ENCODE measurements around the gene GALNTL6. TPM values are rescaled to one million over a fixed set of nuclear protein-coding genes. Genes with fewer than 3 reads are reported as not detected.
"Not testable (repeated sequence)": the region's sequence is repeated elsewhere in the genome, so short reads cannot be mapped to it uniquely, and the experiment has no call there.

GALNTL6 gene
- total RNA-seq, 1 donor from 2014 or later: 0.13 TPM

- H3K27me3 ChIP-seq (ENCODE audit: control insufficient read depth, insufficient read depth, low read length): no peaks in the 10 kb centered on the region
- no peak for DNase-seq (ENCODE audit: low read depth)
- no peaks in the 10 kb centered on the region for H3K36me3 ChIP-seq (ENCODE audit: control insufficient read depth, insufficient read depth, low read length)
- TF ChIP-seq CTCF (IDR thresholded peaks at IDR 0.05; ENCODE audit: insufficient read depth, low read length, poor library complexity, severe bottlenecking): no peak
- no peak overlapping the region for H3K4me3 ChIP-seq (ENCODE audit: low read depth, low read length)
Measured at GRCh38 chr4:172404676-172405075, 591.5 kb downstream of the GALNTL6 start.

GRCh38 chr4:172410363-172410762 is 597.2 kb downstream of the GALNTL6 start:
- H3K27me3 ChIP-seq (ENCODE audit: control insufficient read depth, insufficient read depth, low read length): no peaks in the 10 kb centered on the region
- no peak for TF ChIP-seq CTCF (IDR thresholded peaks at IDR 0.05; ENCODE audit: insufficient read depth, low read length, poor library complexity, severe bottlenecking)
- H3K36me3 ChIP-seq (ENCODE audit: control insufficient read depth, insufficient read depth, low read length): no peaks in the 10 kb centered on the region
- no peak overlapping the region for H3K4me3 ChIP-seq (ENCODE audit: low read depth, low read length)
- DNase-seq (ENCODE audit: low read depth): no peak

GRCh38 chr4:172411149-172411548 is 597.9 kb downstream of the GALNTL6 start:
- no peak overlapping the region for H3K4me3 ChIP-seq (ENCODE audit: low read depth, low read length)
- no peak for TF ChIP-seq CTCF (IDR thresholded peaks at IDR 0.05; ENCODE audit: insufficient read depth, low read length, poor library complexity, severe bottlenecking)
- no peaks in the 10 kb centered on the region for H3K27me3 ChIP-seq (ENCODE audit: control insufficient read depth, insufficient read depth, low read length)
- no peaks in the 10 kb centered on the region for H3K36me3 ChIP-seq (ENCODE audit: control insufficient read depth, insufficient read depth, low read length)
- DNase-seq (ENCODE audit: low read depth): no peak

- Histone ChIP-seq H3K36me3 (ENCODE audit: control insufficient read depth, insufficient read depth, low read length) (no peaks in the 10 kb centered on the region), H3K4me3 (ENCODE audit: low read depth, low read length) (no peak overlapping the region), H3K27me3 (ENCODE audit: control insufficient read depth, insufficient read depth, low read length) (no peaks in the 10 kb centered on the region)
- no peak for DNase-seq (ENCODE audit: low read depth)
- TF ChIP-seq CTCF (IDR thresholded peaks at IDR 0.05; ENCODE audit: insufficient read depth, low read length, poor library complexity, severe bottlenecking): no peak
Measured at GRCh38 chr4:172412851-172413580, 599.8 kb downstream of the GALNTL6 start.

- H3K27me3 ChIP-seq (ENCODE audit: control insufficient read depth, insufficient read depth, low read length); H3K4me3 ChIP-seq (ENCODE audit: low read depth, low read length); H3K36me3 ChIP-seq (ENCODE audit: control insufficient read depth, insufficient read depth, low read length); DNase-seq (ENCODE audit: low read depth): not testable (repeated sequence)
Measured at GRCh38 chr4:172428979-172429378, 615.8 kb downstream of the GALNTL6 start.

GRCh38 chr4:172480471-172480870 is 667.3 kb downstream of the GALNTL6 start:
- H3K4me3 ChIP-seq (ENCODE audit: low read depth, low read length): no peak overlapping the region
- no peak for DNase-seq (ENCODE audit: low read depth)
- TF ChIP-seq CTCF (IDR thresholded peaks at IDR 0.05; ENCODE audit: insufficient read depth, low read length, poor library complexity, severe bottlenecking): no peak
- no peaks in the 10 kb centered on the region for H3K27me3 ChIP-seq (ENCODE audit: control insufficient read depth, insufficient read depth, low read length)
- no peaks in the 10 kb centered on the region for H3K36me3 ChIP-seq (ENCODE audit: control insufficient read depth, insufficient read depth, low read length)

Measured in kidney epithelial cell (primary cell).